ENCODE data around the gene GSDME.

- TF ChIP-seq USF2 (IDR thresholded peaks at IDR 0.05; ENCODE audit: borderline replicate concordance, low read depth, low read length): no peak
- TF ChIP-seq EP300 (IDR thresholded peaks at IDR 0.05; ENCODE audit: borderline replicate concordance in 1 of 2, low read depth in 1 of 2, low read length in 1 of 2): no peak
- TF ChIP-seq CTCF (IDR thresholded peaks at IDR 0.05): no peak
- TF ChIP-seq TAF1 (IDR thresholded peaks at IDR 0.05; ENCODE audit: borderline replicate concordance, low read depth, low read length): no peak
- TF ChIP-seq EZH2phosphoT487 (IDR thresholded peaks at IDR 0.05; ENCODE audit: borderline replicate concordance, low read depth): no peak
- TF ChIP-seq PBX3 (IDR thresholded peaks at IDR 0.05): no peak
- TF ChIP-seq JUND (IDR thresholded peaks at IDR 0.05): no peak
- TF ChIP-seq POLR2AphosphoS5 (IDR thresholded peaks at IDR 0.05; ENCODE audit: low read depth, low read length): no peak
- TF ChIP-seq FOXM1 (IDR thresholded peaks at IDR 0.05; ENCODE audit: low read depth): no peak
- no peak for TF ChIP-seq CHD2 (IDR thresholded peaks at IDR 0.05; ENCODE audit: low read length, partially characterized antibody)
- no peak for TF ChIP-seq FOXJ3 (CRISPR knock-in tag; IDR thresholded peaks at IDR 0.05)
These were observed 3.7 kb upstream of the GSDME start for GRCh38 chr7:24760968-24761367.
